GM12875 (cell line): Measurements from ENCODE around the gene HOXC11.

Experiments
- H3K4me3 ChIP-seq: one replicate; pipeline ENCODE4 v1.5.1; 2011; ENCODE audit warnings: low read depth, low read length, control low read depth
- CTCF ChIP-seq: IDR thresholded peaks from 2 replicates; pipeline ENCODE4 v1.5.1; 2011; ENCODE audit warnings: low read depth, mild to moderate bottlenecking, control low read depth, inconsistent platforms, low read length, moderate library complexity, borderline replicate concordance; ENCODE audit not compliant: insufficient read depth

Gene HOXC11

GRCh38 chr12:54019091-54019811, 46.3 kb downstream of the HOXC11 start:
- no peak for TF ChIP-seq CTCF
- no peak overlapping the region for H3K4me3 ChIP-seq

- H3K4me3 ChIP-seq: no peak overlapping the region
- no peak for TF ChIP-seq CTCF
Observed at GRCh38 chr12:54019924-54020590, 47.1 kb downstream of the HOXC11 start.

- no peak overlapping the region for H3K4me3 ChIP-seq
- TF ChIP-seq CTCF: no peak
Observed at GRCh38 chr12:54020591-54021405, 47.9 kb downstream of the HOXC11 start.

- peak overlapping the region; percentile 11 for H3K4me3 ChIP-seq
- peak; percentile 51 for TF ChIP-seq CTCF
Observed at GRCh38 chr12:54021432-54022013, 48.6 kb downstream of the HOXC11 start.

GRCh38 chr12:54022960-54023884, 50.3 kb downstream of the HOXC11 start:
- no peak for TF ChIP-seq CTCF
- no peak overlapping the region for H3K4me3 ChIP-seq

GRCh38 chr12:54024127-54024526, 51.2 kb downstream of the HOXC11 start:
- no peak for TF ChIP-seq CTCF
- H3K4me3 ChIP-seq: no peak overlapping the region
